HG02943 (cell line): ENCODE measurements around the gene PDCD6IP.
"Not testable (repeated sequence)": the region's sequence is repeated elsewhere in the genome, so short reads cannot be mapped to it uniquely, and the experiment has no call there.

ENCODE experiments used
- ATAC-seq: cut with Tn5 transposase; IDR thresholded peaks from one replicate; pipeline ENCODE4 v1.9.1; 2021; ENCODE audit warnings: mild to moderate bottlenecking, low read depth, moderate library complexity; ENCODE audit not compliant: unreplicated experiment

PDCD6IP gene, protein sequence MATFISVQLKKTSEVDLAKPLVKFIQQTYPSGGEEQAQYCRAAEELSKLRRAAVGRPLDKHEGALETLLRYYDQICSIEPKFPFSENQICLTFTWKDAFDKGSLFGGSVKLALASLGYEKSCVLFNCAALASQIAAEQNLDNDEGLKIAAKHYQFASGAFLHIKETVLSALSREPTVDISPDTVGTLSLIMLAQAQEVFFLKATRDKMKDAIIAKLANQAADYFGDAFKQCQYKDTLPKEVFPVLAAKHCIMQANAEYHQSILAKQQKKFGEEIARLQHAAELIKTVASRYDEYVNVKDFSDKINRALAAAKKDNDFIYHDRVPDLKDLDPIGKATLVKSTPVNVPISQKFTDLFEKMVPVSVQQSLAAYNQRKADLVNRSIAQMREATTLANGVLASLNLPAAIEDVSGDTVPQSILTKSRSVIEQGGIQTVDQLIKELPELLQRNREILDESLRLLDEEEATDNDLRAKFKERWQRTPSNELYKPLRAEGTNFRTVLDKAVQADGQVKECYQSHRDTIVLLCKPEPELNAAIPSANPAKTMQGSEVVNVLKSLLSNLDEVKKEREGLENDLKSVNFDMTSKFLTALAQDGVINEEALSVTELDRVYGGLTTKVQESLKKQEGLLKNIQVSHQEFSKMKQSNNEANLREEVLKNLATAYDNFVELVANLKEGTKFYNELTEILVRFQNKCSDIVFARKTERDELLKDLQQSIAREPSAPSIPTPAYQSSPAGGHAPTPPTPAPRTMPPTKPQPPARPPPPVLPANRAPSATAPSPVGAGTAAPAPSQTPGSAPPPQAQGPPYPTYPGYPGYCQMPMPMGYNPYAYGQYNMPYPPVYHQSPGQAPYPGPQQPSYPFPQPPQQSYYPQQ

DNA sequence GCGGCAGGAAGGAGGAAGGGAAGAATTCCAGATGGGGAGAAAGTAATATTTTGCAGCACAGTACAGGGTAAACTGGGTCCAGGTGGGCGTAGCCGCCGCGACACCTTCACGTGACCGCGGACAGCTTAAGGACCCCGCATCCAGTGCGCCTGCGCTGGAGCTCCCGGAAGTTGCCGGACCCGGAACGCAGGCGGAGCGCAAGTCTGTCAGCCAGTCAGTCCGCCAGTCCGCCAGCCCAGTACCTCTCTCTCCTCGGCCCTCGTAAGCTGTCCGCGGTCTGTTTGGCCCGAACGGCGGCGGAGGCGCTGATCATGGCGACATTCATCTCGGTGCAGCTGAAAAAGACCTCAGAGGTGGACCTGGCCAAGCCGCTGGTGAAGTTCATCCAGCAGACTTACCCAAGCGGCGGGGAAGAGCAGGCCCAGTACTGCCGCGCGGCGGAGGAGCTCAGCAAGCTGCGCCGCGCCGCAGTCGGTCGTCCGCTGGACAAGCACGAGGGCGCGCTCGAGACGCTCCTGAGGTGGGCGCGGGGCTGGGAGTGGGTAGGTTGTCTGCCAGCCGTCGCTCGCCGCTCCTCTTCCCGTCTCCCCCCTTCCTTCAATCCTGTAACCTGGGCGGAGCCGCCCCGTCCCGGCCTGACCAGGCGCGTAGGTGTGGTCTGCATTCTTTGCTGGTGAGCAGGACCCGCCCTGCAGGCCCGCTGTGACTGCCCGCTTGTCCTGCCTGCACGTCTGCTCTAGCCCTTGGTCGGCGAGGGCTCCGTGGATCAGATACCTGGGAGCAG, at the start of gene PDCD6IP:
Gene PDCD6IP, plus strand, starts transcription at position 213 of the 784 bp plus-strand sequence. Its CDS starts 99 bp downstream, at position 312.
- ATAC-seq = peak; percentile 93

DNA sequence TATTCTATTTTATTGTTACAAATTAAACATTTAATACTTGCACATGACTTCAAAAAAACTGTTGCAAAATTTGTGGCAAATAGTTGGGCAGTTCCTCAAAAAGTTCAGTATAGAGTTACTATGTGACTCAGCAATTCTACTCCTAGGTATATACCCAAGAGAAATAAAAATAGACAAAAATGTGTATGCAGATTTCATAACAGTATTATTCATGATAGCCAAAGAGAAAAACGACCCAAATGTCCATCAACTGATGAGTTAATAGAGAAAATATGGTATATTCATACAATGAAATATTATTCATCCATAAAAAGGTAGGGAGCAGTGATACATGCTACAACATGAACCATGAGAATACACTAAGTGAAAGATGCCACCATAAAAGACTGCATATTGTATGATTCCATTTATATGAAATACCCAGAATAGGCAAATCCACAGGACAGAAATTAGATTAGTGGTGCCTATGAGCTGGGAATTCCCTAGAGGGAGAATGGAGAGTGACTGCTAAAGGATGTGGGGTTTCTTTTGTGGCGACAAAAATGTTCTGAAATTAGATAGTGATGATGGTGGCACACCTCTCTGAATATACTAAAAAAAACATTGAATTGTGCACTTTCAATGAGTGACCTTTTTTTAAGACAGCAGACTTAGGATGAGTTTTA, 48.8 kb upstream of the PDCD6IP start:
- no peak for ATAC-seq

DNA sequence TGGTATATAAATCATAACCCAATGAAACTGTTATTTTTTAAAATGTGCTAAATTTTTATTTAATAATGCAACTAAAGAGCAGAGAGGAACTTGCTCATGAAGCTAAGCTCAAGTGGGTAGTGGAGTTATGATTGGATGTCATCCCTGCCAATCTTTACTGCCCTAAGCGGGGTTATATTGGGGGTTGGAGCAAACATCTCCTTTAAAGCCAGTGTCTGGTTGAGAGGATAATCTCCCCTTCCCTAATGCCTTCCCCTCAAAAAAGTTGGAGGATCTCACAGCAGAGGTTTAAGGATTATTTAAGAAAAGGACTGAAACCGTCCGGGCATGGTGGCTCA, 48.2 kb upstream of the PDCD6IP start:
- ATAC-seq = no peak

DNA sequence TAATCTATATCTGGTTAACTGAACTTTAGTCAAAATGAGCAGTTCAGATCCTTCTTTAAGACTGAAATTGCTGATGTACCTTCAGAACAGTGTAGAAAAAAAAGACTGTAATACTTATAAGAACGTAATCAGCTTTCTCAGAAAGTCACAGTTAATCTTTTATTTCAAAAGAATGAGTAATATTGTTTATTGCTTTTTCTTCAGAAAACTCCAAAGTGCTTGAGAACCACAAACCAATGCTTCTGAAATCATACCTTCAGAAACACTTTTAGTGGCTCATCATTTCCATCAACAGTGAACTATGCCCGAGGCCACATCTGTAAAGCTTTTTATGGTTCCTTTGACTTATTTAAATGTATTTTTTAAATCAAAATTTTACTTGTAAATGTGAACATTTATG, 47.1 kb upstream of the PDCD6IP start:
- no peak for ATAC-seq

DNA sequence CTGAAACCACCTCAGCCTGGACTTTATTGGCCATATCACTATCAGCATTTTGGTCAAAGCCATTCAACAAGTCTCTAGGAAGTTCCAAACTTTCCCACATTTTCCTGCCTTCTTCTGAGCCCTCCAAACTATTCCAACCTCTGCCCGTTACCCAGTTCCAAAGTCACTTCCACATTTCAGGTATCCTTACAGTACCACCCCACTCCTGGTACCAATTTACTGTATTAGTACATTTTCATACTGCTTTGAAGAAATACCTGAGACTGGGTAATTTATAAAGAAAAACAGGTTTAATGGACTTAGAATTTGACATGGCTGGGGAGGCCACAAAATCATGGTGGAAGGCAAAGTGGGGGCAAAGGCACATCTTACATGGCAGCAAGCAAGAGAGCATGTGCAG, 44.0 kb upstream of the PDCD6IP start:
- not testable (repeated sequence) for ATAC-seq

DNA sequence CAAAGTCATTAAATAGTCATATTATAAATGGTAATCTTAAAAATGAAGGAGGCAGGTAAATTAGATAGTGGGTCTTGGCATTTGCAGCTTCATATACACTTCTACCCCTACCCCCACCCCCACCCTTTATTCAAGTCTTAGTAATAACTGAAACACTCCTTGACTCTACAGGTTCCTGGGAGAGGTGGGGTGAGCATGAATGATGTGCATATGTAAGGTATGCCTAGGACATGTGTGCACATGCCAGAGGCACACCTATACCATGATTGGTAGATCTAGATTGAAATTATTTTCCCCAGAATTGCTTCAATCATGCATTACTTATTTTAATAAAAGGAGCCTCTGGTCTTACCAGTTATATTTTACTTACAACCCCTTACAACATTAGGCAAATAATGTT, 40.1 kb upstream of the PDCD6IP start:
- no peak for ATAC-seq

DNA sequence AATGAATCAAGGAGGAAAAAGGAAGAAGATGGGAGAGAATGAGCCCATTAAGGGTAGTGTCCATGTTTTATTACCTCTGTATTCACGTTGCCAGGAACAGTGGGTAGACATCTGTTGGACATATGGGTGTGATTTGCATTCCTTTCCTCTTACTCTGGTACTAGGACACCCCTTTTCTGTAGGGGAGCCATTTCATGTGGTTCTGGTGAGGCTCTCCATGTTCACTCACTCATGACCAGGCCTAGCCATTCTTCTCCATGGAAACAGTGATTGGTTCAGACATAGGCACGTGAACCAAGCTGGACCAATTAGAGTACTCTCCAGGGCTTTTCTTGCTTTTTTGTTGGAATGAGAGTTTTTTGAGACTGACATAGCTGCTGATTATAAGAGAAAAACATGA, 39.6 kb upstream of the PDCD6IP start:
- no peak for ATAC-seq

DNA sequence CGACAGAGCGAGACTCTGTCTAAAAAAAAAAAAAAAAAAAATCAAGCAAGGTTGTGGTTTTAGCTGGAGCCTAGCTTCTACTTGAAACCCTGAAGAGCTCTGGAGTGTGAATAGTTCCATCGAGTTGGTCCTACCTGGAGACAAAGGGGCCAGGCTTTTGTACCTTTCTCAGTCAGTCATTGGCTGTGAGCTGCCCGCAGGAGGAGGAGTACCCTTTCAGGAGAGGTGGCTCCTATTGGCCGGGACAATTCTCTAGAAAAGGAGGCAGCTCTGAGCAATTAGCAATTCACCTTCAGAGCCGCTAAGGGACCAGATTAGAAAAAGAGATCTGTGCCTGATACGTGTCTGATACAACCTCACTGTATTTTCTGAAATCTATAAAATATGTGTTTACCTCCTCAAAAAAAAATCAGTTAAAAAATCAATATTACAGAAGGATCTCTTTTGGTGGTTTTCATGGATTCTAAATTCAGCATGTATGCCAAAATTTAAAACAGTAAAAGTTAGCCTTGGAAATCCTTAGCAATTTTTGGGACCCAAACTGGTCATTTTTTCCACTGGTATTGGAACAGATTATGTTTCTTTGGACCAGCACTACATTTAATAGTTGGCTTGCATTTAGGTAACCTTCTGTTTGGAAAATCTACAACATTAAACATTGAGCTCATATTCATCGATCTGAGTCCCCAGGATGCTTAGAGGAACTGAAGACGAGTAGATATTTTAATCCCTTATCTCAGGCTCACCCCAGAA, 29.7 kb upstream of the PDCD6IP start:
- no peak for ATAC-seq

DNA sequence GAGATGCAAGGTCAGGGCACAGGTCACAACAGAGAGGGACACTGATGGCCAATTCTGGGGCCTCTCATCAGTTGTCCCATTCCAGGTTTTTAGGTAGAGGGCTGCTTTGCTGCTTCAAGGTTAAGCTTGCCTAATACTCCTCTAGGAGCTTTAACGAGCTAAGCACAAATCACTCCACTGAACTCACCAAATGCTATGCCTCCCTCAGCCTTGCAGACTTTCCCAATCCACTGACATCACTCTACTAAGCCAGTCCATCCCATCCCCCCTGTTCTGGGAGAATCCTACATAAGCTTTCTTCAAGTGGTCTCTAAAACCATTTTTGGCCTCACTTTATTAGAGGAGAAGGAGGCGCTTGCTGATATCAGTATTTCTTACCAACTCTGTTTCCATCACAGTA, 24.8 kb upstream of the PDCD6IP start:
- no peak for ATAC-seq

DNA sequence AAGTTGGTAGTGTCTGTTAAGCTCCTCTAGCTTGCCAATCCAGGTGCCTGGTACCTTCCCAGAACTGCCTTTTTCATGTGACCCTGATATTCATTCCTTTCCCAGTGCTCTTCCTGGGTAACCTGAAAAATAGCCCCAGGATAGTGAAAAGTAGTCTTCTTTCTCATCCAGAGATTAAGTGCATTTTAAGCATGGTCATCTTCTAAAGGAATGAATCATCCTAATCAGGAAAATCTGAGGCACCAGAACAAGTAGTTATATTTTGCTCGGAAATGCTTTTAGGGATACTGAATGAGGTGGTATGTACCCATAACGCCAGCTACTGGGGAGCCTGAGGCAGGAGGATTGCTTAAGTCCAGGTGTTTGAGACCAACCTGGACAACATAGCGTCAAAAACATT, 23.1 kb upstream of the PDCD6IP start:
- no peak for ATAC-seq

DNA sequence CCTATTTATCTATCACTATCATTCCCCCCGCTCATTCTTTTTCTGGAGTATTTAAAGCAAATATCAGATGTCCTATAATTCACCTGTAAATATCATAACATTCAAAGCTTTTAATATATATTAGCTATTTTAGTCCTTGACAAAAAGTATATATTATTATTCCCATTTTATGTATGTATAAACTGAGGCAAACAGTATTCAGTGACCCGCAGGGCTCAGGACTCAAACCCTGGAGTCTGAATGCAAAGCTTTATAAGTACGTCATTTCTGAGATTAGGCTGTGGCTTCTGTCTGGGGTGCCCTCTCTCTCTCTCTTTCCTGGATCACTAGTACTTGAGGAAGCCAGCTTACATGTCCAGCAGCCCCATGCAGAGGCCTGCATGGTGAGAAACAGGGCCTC, 20.4 kb upstream of the PDCD6IP start:
- no peak for ATAC-seq

DNA sequence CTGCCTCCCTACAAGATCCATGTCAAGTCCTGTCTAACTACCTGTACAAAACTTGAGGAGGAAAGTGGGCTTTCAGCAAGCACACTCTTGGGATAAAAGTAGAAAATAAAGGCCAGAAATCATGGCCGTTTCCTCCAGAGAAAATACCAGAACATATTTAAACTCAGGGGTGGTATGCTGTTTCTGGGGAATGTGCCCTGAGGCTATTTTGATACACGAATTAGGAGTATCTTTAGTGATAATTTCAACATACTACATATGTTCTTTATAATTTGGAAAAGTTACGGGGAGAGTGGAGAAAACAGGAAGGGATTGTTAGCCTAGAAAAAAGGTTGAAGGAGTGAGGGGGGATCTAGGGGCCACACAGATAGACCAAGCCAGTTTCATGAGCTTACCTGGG, 18.7 kb upstream of the PDCD6IP start:
- no peak for ATAC-seq

DNA sequence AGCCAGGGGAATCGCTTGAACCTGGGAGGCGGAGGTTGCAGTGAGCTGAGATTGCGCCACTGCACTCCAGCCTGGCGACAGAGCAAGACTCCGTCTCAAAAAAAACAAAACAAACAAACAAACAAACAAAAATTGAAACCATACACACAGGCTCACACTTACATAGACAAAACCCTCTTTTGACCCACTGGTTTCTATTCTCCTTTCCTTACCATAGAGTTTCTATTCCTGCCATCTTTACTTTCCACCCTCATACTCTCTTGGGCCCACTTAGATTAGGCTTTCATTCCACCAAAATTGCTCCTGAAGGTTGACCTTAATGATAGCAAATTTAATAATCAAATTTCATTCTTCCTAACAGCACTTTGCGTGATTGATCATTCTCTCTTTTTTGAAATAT, 17.0 kb upstream of the PDCD6IP start:
- ATAC-seq = not testable (repeated sequence)

DNA sequence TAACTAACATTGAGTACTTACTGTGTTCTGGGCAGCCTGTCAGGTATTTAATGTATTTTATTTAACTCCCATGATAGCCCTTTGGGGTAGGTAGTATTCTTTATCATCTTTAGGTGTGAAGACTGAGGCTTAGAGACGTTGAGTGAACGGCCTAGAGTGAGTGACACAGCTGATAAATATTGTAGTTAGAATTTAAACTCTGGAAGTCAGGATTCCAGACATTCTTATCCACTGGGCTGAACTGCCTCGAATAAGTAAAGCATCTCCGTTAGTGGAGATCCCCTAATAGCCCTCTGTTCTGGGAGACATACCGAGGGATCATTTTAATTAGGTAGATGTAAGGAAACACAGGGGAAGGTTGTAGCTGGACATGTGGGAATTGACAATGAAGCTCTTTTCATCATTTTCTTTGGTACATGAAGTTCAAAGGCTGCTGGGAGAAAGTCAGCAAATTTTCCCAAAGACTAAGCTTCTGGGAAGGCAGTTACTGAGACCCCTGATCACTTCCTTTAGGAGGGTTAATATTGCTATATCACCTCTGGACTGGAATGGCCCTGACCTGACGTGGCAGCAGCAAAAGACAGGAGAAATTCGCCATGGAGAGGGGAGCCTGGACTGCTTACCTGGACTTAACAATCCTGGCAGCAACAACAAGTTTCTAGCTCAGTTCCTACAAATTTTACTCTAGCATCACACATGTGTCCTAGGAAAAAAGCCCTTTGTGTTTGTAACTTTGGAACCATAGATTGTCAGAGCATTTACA, 11.7 kb upstream of the PDCD6IP start:
- no peak for ATAC-seq

DNA sequence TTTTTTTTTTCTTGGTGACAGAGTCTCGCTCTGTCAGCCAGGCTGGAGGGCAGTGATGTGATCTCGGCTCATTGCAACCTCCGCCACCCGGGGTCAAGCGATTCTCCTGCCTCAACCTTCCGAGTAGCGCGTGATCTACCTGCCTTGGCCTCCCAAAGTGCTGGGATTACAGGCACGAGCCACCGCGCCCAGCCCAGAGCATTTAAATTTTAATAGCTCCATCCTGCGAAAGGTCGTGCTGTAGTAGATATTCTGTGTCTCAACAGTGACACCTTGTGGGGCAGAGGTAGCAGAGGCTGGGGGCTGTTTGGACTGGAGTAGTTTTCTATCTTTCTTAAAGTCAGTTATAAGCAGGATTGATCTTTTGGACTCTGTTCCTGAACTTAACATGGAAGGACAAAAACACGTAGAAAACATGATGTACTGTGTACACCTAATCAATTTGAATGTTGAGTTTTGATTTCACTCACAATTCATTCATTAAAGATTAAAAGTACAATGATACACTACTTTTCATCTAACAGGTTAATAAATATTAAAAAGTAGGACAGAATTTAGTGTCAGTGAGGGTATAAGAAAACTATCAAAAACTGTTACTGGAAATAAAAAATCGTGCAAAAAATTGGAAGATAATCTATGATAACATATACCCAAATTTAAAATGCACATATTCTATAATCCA, 11.0 kb upstream of the PDCD6IP start:
- ATAC-seq = no peak

DNA sequence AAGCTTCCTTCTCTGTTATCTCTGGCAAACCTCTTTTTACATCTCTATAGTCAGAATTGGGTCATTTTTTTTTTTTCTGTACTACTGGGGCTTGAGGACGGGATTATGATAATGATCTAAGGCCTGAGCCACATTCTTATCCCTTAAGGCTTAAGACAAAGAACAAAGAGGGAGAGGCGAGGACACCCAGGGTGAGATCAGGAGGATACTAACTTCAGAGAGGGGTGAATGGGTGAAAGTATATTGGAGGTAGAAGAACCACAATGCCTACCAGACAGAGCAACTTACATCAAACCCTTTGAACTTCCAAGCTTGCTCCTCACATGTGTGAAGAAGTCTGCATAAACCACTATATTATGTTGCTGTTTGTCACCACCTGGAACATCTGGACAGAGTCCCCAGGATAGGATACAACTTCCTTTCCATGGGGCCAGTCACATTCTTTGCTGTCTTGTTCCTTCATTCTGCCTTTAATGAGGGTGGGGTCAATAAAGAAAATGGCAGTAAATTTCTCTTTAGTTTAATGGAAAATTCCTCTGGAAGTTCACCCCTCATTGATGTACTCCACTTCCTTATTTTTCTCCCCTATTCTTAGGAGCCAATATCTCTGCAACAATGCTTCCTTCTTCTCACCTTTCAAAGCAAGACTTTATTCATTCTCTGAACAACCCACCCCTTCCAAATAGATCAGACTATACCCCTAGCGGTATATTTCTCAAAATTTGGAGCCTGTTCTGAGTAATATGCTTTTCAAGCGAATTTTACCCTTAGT, 9.1 kb upstream of the PDCD6IP start:
- ATAC-seq = no peak

DNA sequence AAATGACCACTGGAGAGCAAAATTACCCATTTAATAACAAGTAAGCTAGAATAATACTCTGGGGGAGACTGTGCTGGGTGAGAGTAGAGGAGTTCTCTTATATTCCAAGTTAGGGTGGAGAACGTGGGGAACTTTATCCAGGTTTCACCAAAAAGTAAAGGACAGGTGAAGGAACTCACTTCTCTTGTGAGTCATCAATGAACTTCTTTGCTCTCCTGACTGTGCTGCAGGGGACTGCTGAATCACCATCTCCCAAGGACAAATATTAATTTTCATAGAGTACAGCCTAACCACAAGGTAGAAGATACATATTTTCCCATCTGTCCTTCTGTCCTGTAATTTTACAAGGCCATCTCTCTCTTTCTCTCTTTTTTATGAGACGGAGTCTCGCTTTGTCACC, 8.3 kb upstream of the PDCD6IP start:
- no peak for ATAC-seq
